Stimulated activated CD4-positive, alpha-beta T cell treated with anti-CD3 and anti-CD28 coated beads, Interleukin-1b, Interleukin-23, amount 100 ng/mL, for 1 hour (primary cell): ENCODE measurements around the gene PLCD3.

Source experiments
- DNase-seq, 2 donors: peaks; one replicate each; pipeline ENCODE4 v3.0.0-alpha.2; 2020; ENCODE audit warnings: low read depth in 2 of 2

PLCD3 gene

DNA sequence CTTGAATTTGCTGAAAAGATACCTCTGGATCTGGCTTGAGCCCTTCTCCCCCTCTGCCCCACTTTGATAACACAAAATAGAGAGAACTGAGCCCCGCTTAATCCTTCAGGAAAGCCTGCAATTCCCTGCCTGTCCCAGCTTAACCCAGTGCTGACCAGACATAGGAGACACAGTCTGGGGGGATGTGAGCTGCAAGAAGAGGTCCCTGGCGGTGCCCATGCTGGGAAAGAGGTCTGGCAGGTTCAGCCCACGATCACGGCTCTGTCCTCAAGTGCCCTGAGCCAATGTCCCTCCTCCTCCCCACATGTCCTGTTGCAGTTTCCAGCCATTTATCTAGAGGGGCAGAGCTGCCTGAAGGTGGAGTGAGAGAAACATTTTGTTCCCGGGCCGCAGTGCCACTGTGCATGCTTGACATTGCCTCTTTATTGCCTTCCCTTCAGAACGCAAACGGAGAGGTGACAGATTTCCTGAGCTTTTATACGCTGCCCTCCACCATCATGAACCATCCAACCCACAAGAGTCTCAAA lies 29.0 kb downstream of the PLCD3 start:
- DNase-seq = no peak

GRCh38 chr17:45102856-45103255 lies 29.5 kb downstream of the PLCD3 start:
- no peak for DNase-seq

GRCh38 chr17:45101883-45102811 lies 30.2 kb downstream of the PLCD3 start:
- no peak for DNase-seq

- no peak for DNase-seq
These were observed 30.8 kb downstream of the PLCD3 start for GRCh38 chr17:45101546-45101882.

DNA sequence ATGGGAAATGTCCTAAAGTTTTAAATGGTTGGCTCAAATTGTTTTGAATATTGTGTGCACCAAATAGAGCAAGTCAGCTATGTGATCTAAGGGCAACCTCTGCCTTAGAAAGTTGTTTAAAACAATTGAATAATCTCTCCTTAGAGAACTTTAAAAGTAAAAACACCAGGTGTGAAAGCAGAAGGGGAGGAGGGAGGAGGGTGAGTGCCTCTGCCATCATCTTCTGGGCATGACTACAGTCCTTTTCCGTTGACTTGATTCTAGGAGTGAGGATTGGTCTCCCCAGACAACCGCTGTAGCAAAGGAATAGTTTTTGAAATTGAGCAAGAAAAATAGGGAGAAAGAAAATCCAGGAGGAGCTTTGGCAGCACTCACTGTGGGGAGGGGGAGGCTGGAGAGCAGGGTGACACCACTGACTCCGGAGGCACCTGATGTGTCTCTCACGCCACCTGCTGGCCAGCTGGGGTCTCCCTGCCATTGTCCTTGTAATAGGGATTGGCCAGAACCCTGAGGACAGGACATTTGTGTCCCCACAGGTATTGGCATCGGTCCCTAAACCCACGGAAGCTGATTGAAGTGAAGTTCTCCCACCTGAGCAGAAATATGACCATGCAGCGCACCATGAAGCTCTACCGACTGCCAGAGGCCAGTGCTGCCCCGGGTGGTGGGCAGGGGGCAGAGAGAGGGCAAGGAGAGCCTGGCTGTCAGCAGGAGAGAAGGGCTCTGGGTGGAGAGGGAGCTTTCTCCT lies 33.3 kb downstream of the PLCD3 start:
- DNase-seq = peak; percentile 27 to 55

GRCh38 chr17:45098081-45098868 lies 34.0 kb downstream of the PLCD3 start:
- no peak for DNase-seq

DNA sequence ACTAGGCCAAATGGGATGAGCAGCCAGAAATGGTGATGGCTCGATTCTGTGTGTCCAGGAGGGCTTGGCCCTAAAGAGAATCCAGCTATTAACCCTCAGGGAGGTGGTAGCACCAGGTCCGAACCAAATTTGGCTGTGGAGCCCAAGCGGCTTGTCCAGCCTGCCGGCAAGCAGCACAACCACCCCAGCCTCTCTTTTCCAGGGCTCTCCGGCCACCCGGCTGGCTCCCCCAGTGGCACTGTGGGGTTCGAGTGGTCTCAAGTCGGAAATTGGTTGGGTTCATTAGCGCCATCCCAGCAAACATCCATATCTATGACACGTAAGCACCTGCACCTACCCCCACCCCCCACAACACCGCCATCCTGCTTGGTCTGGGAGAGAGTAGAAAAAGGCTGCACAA lies 35.4 kb downstream of the PLCD3 start:
- no peak for DNase-seq

DNA sequence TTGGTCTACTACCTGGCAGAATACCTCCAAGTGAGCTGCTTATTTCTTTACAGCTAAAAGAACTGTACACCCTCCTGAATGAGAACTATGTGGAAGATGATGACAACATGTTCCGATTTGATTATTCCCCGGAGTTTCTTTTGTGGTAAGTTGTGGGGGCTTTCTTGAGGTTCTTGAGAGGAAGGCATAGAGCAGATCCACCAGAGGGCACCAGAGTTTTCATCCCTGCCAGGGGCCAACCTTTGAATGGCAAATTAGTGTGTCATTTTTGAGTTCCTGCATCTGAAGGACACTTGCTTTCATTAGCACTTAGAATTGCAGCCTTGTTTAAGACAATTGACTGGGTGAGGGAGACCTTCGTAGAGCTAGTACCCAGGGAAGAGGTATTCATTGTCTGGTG lies 36.2 kb downstream of the PLCD3 start:
- DNase-seq = no peak

DNA sequence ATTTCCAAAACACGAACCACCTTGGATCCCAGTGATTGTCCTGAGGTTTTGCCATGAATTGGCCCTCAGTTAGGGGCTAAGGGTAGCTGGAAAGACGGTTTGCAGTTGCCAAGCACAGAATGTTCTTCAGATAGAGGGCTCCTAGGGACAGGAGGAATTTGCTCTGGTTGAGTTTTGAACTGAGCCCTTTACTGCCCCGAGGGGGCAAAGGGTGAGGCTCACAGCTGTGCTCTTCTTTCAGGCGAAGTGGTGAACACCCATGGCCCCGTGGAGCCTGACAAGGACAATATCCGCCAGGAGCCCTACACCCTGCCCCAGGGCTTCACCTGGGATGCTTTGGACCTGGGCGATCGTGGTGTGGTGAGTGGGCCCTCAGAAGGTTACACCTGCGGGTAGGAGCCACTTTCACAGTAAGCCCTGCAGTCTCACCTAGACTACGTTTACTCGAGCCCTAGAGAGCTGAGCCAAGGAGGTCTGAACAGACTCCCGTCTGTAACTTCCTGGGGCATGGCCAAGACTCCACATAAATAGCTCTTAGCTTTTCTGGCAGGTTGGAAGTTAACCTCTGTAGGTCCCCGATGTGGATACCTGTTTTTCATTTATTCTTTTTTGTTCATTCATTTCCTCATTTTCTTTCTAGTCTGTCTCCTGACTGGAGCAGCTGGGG lies 38.7 kb downstream of the PLCD3 start:
- no peak for DNase-seq

- DNase-seq = no peak
These were observed 39.3 kb downstream of the PLCD3 start for GRCh38 chr17:45092911-45093430.

DNA sequence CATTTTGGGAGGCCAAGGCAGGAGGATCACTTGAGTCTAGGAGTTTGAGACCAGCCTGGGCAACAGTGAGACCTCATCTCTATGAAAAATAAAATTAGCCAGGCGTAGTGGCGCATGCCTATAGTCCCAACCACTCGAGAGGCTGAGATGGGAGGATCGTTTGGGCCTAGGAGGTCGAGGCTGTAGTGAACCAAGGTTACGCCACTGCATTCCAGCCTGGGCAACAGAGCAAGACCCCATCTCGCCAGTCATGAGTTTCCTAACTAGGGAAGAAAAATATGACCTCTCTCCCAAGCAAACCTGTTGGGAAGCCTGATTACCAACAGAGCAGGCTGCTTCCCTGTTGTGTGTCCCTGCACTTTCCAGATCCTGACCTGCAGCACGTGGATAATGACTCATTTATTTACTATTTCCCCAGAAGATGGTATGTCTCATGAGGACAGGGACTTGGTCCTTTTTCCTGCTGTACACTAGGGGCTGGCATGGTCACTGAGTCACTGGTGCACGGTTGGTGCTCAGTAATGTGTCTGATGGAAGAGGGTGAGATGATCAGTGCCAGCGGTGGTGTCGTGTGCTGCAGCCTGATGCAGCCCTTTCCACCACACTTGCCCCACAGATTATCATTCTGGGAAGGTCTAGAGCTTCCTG lies 40.4 kb downstream of the PLCD3 start:
- no peak for DNase-seq

GRCh38 chr17:45090711-45091110 lies 41.6 kb downstream of the PLCD3 start:
- DNase-seq = no peak

- DNase-seq = no peak
These were observed 43.6 kb downstream of the PLCD3 start for GRCh38 chr17:45088741-45089140.

DNA sequence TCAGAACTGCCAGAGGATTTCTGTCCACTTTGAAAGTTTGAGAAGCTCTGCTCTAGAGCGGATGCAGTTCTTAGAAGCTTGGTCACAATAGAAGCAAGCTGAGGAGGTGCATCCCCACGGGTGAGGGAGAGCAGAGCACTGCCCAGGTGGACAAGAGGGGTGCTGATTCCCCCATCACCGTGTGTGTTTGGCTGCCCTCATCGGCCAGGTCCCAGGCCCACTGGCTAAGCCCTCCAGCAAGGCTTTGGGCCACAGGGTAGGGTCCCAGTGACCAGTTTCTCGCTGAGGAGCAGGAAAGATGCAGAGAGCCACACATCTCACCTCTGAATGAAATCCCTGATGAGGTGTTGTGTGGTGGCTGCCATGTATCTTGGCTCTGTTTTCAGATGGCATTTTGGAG lies 44.3 kb downstream of the PLCD3 start:
- no peak for DNase-seq

DNA sequence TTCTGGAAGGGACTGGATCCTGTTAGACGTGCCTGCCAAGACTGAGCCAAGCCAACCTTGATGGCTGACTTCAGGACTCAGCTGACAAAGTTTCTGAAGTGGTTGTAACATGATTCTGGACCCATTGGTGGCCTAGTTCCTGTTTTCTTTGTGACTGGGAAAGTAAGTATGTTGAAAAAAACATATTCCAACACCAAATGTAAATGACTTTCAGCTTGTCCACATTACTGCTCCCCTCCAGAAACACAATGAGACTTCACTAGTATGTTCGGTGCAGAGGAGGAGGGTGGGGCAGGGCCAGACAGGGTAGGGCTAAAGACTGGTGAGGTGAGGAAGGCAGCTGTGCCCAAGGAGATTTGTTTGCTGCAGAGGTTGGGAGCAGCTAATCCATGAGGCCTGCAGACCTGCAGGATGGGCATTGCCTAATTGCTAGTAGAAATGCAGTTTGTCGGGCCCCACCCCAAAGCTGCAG lies 44.8 kb downstream of the PLCD3 start:
- DNase-seq = no peak

DNA sequence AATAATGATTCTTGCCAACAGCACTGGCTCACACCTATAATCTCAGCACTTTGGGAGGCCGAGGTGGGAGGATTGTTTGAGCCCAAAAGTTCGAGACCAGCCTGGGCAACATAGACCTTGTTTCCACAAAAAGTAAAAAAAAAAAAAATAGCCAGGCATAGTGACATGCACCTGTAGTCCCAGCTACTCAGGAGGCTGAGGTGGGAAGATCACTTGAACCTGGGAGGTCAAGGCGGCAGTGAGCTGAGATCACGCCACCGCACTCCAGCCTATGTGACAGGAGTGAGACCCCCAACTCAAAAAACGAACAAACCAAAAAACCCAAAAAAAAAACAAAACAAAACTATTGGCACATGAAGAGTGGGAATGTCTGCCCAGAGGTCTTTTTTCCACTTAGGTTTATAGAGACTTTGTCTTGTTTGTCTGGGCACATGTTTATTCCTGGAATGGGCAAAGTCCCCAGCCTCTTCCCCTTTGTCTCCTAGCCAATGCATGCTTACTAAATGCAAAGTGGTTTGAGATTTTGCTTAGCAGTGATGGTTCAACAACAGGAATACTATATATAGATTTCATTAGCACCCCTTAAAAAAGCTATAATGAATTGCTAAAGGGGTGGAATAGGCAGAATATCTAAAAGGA lies 45.3 kb downstream of the PLCD3 start:
- DNase-seq = no peak

- no peak for DNase-seq
These were observed 45.9 kb downstream of the PLCD3 start for GRCh38 chr17:45086391-45086790.

GRCh38 chr17:45081047-45081703 lies 51.1 kb downstream of the PLCD3 start:
- DNase-seq = no peak

DNA sequence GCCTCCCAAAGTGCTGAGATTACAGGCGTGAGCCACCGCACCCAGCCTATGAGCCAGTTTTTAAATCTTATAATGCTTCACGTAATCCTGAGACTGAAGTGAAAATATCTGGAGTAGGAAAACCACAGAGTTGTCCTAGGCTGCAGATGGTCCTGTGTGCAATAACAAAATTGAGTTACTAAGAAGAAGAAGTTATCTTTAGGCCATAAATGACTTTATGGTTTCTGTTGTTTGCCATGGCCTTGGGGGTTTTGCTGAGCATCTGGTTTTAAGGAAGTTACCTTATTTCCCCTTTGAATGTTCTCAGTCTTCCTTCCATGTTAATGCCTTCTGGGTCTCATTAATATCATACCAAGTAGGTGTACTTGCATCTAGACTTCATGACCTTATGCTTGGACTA lies 54.7 kb downstream of the PLCD3 start:
- DNase-seq = no peak
